ENCODE measurements around the gene GABRB3.

DNA sequence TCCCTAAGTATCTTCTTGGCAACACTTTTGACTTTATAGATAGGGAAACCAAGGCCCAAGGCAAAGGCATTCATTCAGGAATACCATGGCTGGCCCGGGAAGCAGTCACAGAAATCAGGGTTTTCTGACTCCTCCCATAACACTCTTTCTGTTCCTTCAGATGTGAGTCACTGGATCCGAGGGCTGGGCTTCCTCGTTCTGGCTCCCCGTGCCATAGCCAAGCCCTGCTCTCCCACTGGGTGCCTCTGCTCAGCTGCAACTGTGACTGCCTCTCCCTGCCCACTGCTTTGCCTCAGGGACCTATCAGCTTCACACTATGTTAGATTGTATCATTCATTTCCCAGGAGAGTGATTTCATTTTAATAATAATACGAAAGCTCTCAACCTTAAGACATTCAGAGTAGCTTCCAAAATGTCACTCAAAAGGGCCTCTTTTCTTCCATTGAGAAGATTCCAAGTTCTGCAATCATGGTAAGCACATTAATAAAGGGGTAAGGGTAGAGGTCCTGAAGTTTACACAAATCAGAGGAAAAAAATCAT is 50.2 kb downstream of the GABRB3 start:
- TF ChIP-seq, protein P1, sequence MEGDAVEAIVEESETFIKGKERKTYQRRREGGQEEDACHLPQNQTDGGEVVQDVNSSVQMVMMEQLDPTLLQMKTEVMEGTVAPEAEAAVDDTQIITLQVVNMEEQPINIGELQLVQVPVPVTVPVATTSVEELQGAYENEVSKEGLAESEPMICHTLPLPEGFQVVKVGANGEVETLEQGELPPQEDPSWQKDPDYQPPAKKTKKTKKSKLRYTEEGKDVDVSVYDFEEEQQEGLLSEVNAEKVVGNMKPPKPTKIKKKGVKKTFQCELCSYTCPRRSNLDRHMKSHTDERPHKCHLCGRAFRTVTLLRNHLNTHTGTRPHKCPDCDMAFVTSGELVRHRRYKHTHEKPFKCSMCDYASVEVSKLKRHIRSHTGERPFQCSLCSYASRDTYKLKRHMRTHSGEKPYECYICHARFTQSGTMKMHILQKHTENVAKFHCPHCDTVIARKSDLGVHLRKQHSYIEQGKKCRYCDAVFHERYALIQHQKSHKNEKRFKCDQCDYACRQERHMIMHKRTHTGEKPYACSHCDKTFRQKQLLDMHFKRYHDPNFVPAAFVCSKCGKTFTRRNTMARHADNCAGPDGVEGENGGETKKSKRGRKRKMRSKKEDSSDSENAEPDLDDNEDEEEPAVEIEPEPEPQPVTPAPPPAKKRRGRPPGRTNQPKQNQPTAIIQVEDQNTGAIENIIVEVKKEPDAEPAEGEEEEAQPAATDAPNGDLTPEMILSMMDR (IDR thresholded peaks at IDR 0.05): no peak
- no peak for TF ChIP-seq EZH2 (IDR thresholded peaks at IDR 0.05; ENCODE audit: borderline replicate concordance, insufficient read depth, low read depth, low read length, poor library complexity, severe bottlenecking)

All from B cell (primary cell).